Hepatocyte (in vitro differentiated cells): ENCODE measurements around the gene IL13RA1.
"Not testable (repeated sequence)": the region's sequence is repeated elsewhere in the genome, so short reads cannot be mapped to it uniquely, and the experiment has no call there.

ENCODE experiments used
- EZH2 ChIP-seq: fragments of 200-600 bp; sonication (generic); IDR thresholded peaks from 2 replicates; pipeline ENCODE4 v1.6.1; 2016; ENCODE audit warnings: antibody characterized with exemption, mild to moderate bottlenecking, borderline replicate concordance
- EZH2phosphoT487 ChIP-seq: fragments of 200-600 bp; sonication (generic); IDR thresholded peaks from one replicate; pipeline ENCODE4 v1.6.1; 2018; ENCODE audit warnings: antibody characterized with exemption, mild to moderate bottlenecking, low read depth, moderate library complexity; ENCODE audit not compliant: unreplicated experiment, severe bottlenecking
- TF ChIP-seq, protein P1 (sequence below): fragments of 200-600 bp; sonication (generic); IDR thresholded peaks from 2 replicates; pipeline ENCODE4 v1.5.1; 2016; ENCODE audit warnings: antibody characterized with exemption, mild to moderate bottlenecking; ENCODE audit not compliant: poor library complexity

- TF ChIP-seq, protein P1, sequence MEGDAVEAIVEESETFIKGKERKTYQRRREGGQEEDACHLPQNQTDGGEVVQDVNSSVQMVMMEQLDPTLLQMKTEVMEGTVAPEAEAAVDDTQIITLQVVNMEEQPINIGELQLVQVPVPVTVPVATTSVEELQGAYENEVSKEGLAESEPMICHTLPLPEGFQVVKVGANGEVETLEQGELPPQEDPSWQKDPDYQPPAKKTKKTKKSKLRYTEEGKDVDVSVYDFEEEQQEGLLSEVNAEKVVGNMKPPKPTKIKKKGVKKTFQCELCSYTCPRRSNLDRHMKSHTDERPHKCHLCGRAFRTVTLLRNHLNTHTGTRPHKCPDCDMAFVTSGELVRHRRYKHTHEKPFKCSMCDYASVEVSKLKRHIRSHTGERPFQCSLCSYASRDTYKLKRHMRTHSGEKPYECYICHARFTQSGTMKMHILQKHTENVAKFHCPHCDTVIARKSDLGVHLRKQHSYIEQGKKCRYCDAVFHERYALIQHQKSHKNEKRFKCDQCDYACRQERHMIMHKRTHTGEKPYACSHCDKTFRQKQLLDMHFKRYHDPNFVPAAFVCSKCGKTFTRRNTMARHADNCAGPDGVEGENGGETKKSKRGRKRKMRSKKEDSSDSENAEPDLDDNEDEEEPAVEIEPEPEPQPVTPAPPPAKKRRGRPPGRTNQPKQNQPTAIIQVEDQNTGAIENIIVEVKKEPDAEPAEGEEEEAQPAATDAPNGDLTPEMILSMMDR, result not testable (repeated sequence)
- TF ChIP-seq EZH2, EZH2phosphoT487: not testable (repeated sequence)
Measured at GRCh38 chrX:118732551-118732950, 5.1 kb downstream of the IL13RA1 start.
